Breast epithelium (tissue), 3 donors: Measurements from ENCODE around the gene MYOG.

ENCODE experiments used
- POLR2A ChIP-seq: fragments of 450-650 bp; IDR thresholded peaks from one replicate; pipeline ENCODE4 v1.6.1; 2016; ENCODE audit warnings: antibody characterized with exemption, mild to moderate bottlenecking, moderate library complexity
- POLR2AphosphoS5 ChIP-seq, 3 donors: sonication (generic); formaldehyde crosslinking; IDR thresholded peaks; one replicate each; pipeline ENCODE4 v1.6.1; 2017; ENCODE audit warnings: antibody characterized with exemption in 3 of 3
- TF ChIP-seq, protein P1 (sequence below), 3 donors: fragments of 450-650 bp; IDR thresholded peaks; one replicate each; pipeline ENCODE4 v1.5.1; 2016 to 2017; ENCODE audit warnings: antibody characterized with exemption in 3 of 3, mild to moderate bottlenecking in 3 of 3, moderate library complexity in 3 of 3

DNA sequence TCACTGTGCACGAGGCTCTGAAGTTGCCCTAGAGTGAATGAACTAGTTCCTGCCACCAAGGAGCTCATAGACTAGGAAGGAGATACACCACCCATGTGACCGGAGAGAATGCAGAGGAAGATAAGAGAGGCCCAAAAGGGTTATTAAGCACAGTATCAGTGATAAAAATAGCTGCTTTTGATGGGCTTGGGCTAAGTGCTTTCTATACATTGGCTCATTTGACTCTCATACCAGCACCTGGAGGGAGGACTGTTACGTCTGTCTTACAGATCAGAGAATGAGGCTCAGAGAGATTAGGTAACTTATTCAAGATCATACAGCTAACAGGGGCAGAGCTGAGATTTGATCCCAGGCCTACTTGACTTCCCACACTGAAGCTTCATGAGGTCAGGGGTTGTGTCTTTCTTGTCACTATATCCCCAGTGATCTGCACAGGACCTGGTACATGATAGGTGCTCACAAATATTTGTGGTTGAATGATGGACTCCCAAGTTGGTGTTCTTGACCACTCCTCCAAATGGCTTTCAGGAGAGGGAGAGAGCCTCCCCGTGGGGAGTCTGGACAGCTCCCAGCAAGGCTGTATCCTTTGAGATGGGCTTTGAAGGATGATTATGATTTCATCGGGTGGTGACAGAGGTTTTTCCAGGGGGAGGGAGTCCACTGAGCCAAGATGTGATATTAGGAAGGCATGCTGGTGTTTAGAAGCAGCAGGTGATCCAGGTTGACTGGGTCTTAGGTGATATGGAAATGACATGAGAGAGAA is 45.1 kb downstream of the MYOG start:
- TF ChIP-seq, protein P1, sequence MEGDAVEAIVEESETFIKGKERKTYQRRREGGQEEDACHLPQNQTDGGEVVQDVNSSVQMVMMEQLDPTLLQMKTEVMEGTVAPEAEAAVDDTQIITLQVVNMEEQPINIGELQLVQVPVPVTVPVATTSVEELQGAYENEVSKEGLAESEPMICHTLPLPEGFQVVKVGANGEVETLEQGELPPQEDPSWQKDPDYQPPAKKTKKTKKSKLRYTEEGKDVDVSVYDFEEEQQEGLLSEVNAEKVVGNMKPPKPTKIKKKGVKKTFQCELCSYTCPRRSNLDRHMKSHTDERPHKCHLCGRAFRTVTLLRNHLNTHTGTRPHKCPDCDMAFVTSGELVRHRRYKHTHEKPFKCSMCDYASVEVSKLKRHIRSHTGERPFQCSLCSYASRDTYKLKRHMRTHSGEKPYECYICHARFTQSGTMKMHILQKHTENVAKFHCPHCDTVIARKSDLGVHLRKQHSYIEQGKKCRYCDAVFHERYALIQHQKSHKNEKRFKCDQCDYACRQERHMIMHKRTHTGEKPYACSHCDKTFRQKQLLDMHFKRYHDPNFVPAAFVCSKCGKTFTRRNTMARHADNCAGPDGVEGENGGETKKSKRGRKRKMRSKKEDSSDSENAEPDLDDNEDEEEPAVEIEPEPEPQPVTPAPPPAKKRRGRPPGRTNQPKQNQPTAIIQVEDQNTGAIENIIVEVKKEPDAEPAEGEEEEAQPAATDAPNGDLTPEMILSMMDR (IDR thresholded peaks at IDR 0.05), result no peak
- TF ChIP-seq POLR2A (no peak), POLR2AphosphoS5 (IDR thresholded peaks at IDR 0.05) (no peak)
